Lung (tissue), 12 donors: ENCODE data around the gene SMG6. TPM values are rescaled to one million over a fixed set of nuclear protein-coding genes. Genes with fewer than 3 reads are reported as not detected.

Experiments
- ATAC-seq: fragments of 200-7000 bp; cut with Tn5 transposase; one replicate; pipeline ENCODE4 v1.9.1; 2020; ENCODE audit warnings: moderate number of reproducible peaks; ENCODE audit not compliant: insufficient read depth, low FRiP score
- DNase-seq, 3 donors: peaks; one replicate each; pipeline ENCODE4 v3.0.0-alpha.2; 2013 to 2017
- H3K27ac ChIP-seq, 2 donors: one replicate each; pipeline ENCODE4 v1.5.1; 2013; ENCODE audit warnings: mild to moderate bottlenecking in 2 of 2, moderate library complexity in 2 of 2, control low read depth in 1 of 2, inconsistent platforms in 1 of 2, low read depth in 1 of 2, low read length in 1 of 2
- H3K27me3 ChIP-seq, 3 donors: one replicate each; pipeline ENCODE4 v1.5.1; 2013; ENCODE audit warnings: low read length in 2 of 3; ENCODE audit not compliant: control insufficient read depth in 3 of 3, insufficient read depth in 3 of 3
- H3K36me3 ChIP-seq, 4 donors: one replicate each; pipeline ENCODE4 v1.5.1; 2013; ENCODE audit warnings: low read length in 4 of 4, mild to moderate bottlenecking in 1 of 4, moderate library complexity in 1 of 4; ENCODE audit not compliant: control insufficient read depth in 4 of 4, insufficient read depth in 4 of 4
- H3K4me1 ChIP-seq, 5 donors: one replicate each; pipeline ENCODE4 v1.5.1; 2013; ENCODE audit warnings: low read length in 5 of 5, mild to moderate bottlenecking in 2 of 5, moderate library complexity in 1 of 5; ENCODE audit not compliant: control insufficient read depth in 5 of 5, insufficient read depth in 5 of 5
- H3K4me3 ChIP-seq: one replicate; pipeline ENCODE4 v1.5.1; 2013; ENCODE audit warnings: mild to moderate bottlenecking, control low read depth, moderate library complexity
- H3K9ac ChIP-seq, 2 donors: one replicate each; pipeline ENCODE4 v1.5.1; 2013; ENCODE audit warnings: low read length in 2 of 2, control low read depth in 1 of 2; ENCODE audit not compliant: insufficient read depth in 1 of 2
- H3K9me3 ChIP-seq, 4 donors: one replicate each; pipeline ENCODE4 v1.5.1; 2013; ENCODE audit warnings: low read length in 3 of 4, mild to moderate bottlenecking in 1 of 4, moderate library complexity in 1 of 4; ENCODE audit not compliant: control insufficient read depth in 4 of 4, insufficient read depth in 3 of 4
- WGBS, 2 donors: extraction: QIAGEN DNeasy Blood & Tissue Kit; methylation state at CpG; one replicate each; pipeline ENCODE4 v1.1.7; 2013; 5-methylcytosine and 5-hydroxymethylcytosine counted together
- polyA plus RNA-seq, 2 donors: library from polyadenylated mRNA; stranded (reverse); fragments of 200-250 nt; gene quantifications; one replicate each; pipeline ENCODE4 v1.2.1, GENCODE V29; 2013
- total RNA-seq, 2 donors: library from RNA; depleted of rRNA in 1 of 2; stranded (reverse); fragments of >200 nt in 1 of 2; gene quantifications; one replicate each; pipeline ENCODE4 v1.2.1, GENCODE V29; 2014 to 2021
- TF ChIP-seq, protein P1 (sequence below): IDR thresholded peaks from 2 replicates; pipeline ENCODE4 v1.5.1; 2012; ENCODE audit warnings: mild to moderate bottlenecking; ENCODE audit errors: control extremely low read depth, extremely low read depth
- donor health status: control.
- donor health status: control.
- donor health status: Bipolar disorder and iron deficiency.
- donor health status: healthy.
- donor health status: DM: yes; HTN: yes; CAD: no.

SMG6 gene
- total and polyA plus RNA-seq, 4 donors, result 17.6 to 45.1 (median 28.9) TPM

DNA sequence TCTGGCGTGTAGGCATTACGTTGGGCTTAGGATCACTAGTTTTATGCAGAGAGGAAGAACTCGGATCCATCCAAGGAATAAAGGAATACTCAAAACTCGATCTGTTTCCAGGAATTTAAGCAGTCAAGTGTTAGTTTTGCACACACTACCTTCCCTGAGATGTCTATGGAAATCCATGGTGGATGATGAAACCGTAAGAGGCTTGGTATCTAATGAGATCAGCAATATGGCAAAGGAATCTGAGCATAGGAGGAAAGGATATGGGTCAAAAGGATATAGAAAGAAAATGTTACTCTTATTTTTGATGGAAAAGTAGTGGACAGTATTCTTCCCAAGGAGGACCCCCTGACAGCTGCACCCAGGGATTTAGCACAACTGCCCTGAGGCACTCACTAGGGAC lies 59.6 kb downstream of the SMG6 start:
- Histone ChIP-seq H3K9ac (peak overlapping the region in 1 of 2 donors; percentile 75), H3K4me1 (peaks cover 0 to 44% (median 3%) of the 10 kb centered on the region in 5 donors), H3K36me3 (peaks cover 0 to 10% (median 4%) of the 10 kb centered on the region in 4 donors), H3K4me3 (no peak overlapping the region), H3K27ac (peak overlapping the region; percentile 40 to 71), H3K27me3 (no peaks in the 10 kb centered on the region), H3K9me3 (no peaks in the 10 kb centered on the region)
- 87 to 93% methylated on average over 5 of the region's 5 CpGs for WGBS, 2 donors
- TF ChIP-seq, protein P1, sequence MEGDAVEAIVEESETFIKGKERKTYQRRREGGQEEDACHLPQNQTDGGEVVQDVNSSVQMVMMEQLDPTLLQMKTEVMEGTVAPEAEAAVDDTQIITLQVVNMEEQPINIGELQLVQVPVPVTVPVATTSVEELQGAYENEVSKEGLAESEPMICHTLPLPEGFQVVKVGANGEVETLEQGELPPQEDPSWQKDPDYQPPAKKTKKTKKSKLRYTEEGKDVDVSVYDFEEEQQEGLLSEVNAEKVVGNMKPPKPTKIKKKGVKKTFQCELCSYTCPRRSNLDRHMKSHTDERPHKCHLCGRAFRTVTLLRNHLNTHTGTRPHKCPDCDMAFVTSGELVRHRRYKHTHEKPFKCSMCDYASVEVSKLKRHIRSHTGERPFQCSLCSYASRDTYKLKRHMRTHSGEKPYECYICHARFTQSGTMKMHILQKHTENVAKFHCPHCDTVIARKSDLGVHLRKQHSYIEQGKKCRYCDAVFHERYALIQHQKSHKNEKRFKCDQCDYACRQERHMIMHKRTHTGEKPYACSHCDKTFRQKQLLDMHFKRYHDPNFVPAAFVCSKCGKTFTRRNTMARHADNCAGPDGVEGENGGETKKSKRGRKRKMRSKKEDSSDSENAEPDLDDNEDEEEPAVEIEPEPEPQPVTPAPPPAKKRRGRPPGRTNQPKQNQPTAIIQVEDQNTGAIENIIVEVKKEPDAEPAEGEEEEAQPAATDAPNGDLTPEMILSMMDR, result no peak
- no peak for ATAC-seq
- no peak for DNase-seq

GRCh38 chr17:2241823-2242222 lies 61.8 kb downstream of the SMG6 start:
- peaks cover 0 to 10% (median 4%) of the 10 kb centered on the region in 4 donors for H3K36me3 ChIP-seq
- no peaks in the 10 kb centered on the region for H3K9me3 ChIP-seq
- H3K9ac ChIP-seq, result peak overlapping the region in 1 of 2 donors; percentile 49
- no peak overlapping the region for H3K4me3 ChIP-seq
- ATAC-seq (no peak), DNase-seq (peak; percentile 53 to 84 (median 70))
- TF ChIP-seq, protein P1, result no peak
- H3K4me1 ChIP-seq, result peaks cover 0 to 64% (median 11%) of the 10 kb centered on the region in 5 donors
- 68 to 82% methylated on average over 5 of the region's 5 CpGs for WGBS, 2 donors
- no peaks in the 10 kb centered on the region for H3K27me3 ChIP-seq
- H3K27ac ChIP-seq, result no peak overlapping the region

GRCh38 chr17:2240541-2240940 lies 63.0 kb downstream of the SMG6 start:
- H3K27me3 ChIP-seq, result no peaks in the 10 kb centered on the region
- H3K36me3 ChIP-seq, result peaks cover 3 to 13% (median 7%) of the 10 kb centered on the region in 4 donors
- TF ChIP-seq, protein P1, result no peak
- peak overlapping the region; percentile 30 for H3K27ac ChIP-seq
- peak overlapping the region in 1 of 2 donors; percentile 60 for H3K9ac ChIP-seq
- no peaks in the 10 kb centered on the region for H3K9me3 ChIP-seq
- H3K4me1 ChIP-seq, result peaks cover 3 to 72% (median 11%) of the 10 kb centered on the region in 5 donors
- H3K4me3 ChIP-seq, result no peak overlapping the region
- ATAC-seq (no peak), DNase-seq (no peak)
- whole genome bisulfite sequencing, 2 donors, result 78 to 82% methylated on average over 13 of the region's 13 CpGs

DNA sequence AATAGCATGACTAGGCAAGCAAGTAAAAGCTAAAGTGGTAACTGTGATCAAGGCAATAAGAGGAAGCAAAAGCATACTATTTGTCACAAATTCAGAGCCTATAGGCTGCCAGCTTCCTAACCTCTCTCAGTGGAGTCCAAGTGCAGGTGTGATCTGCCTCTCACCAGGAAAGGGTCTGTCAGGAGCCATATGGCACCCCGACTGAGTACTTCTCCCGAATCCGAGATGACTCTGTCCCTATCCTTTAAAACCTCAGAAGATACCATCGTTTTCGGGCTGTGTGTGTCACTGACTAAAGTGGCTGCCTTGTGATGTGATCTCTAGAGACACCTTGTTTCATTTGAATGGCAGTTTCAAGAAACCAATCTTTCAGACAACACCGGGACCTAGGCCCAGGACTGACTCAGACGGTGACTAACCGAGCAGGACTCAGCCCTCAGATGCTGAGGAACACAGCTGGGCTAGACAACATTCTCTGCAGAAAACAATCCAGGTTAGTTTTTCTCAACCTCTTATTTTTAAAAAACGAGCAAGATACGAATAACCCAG lies 63.6 kb downstream of the SMG6 start:
- Histone ChIP-seq H3K4me3 (no peak overlapping the region), H3K36me3 (peaks cover 3 to 18% (median 7%) of the 10 kb centered on the region in 4 donors), H3K4me1 (peaks cover 3 to 71% (median 11%) of the 10 kb centered on the region in 5 donors), H3K9ac (peak overlapping the region in 1 of 2 donors; percentile 60), H3K9me3 (no peaks in the 10 kb centered on the region), H3K27ac (peak overlapping the region; percentile 30 to 76), H3K27me3 (no peaks in the 10 kb centered on the region)
- DNase-seq (no peak), ATAC-seq (no peak)
- TF ChIP-seq, protein P1, result no peak
- 76 to 85% methylated on average over 10 of the region's 10 CpGs for WGBS, 2 donors
